Keratinocyte (primary cell): ENCODE data around the gene TPCN1.

Experiments used
- CTCF ChIP-seq, 3 experiments: IDR thresholded peaks in 1 of 3; conservative IDR thresholded peaks in 1 of 3; optimal IDR thresholded peaks in 1 of 3; 2 replicates in 2 of 3; 3 replicates in 1 of 3; pipeline versions ENCODE3 to v1.5.1; 2011; ENCODE audit warnings: low read length in 3 of 3, mild to moderate bottlenecking in 3 of 3, moderate library complexity in 2 of 3, control low read depth in 1 of 3, inconsistent platforms in 1 of 3; ENCODE audit not compliant: insufficient read depth in 2 of 3; ENCODE audit errors: extremely low read depth in 1 of 3
- EZH2 ChIP-seq: IDR thresholded peaks from one replicate; pipeline ENCODE4 v1.6.1; 2012; ENCODE audit warnings: inconsistent platforms, mild to moderate bottlenecking, low read length, moderate library complexity

GRCh38 chr12:113198296-113198695 lies 23.0 kb upstream of the TPCN1 start:
- TF ChIP-seq CTCF (optimal IDR thresholded peaks at IDR 0.05 in 1 of 3, IDR thresholded peaks at IDR 0.05 in 1 of 3, conservative IDR thresholded peaks at IDR 0.05 in 1 of 3; ENCODE audit: extremely low read depth in 1 of 3, insufficient read depth in 2 of 3, low read length in 3 of 3), result no peak
- no peak for TF ChIP-seq EZH2
